ENCODE results near the gene IFI35. TPM values are rescaled to one million over a fixed set of nuclear protein-coding genes. Genes with fewer than 3 reads are reported as not detected.

Gene IFI35
- total and polyA plus RNA-seq, 9 of the 15 experiments (the other 6 are each of a cell fraction or from before 2014, with no cell fraction given): 4.4 to 13.1 (median 10.2) TPM

DNA sequence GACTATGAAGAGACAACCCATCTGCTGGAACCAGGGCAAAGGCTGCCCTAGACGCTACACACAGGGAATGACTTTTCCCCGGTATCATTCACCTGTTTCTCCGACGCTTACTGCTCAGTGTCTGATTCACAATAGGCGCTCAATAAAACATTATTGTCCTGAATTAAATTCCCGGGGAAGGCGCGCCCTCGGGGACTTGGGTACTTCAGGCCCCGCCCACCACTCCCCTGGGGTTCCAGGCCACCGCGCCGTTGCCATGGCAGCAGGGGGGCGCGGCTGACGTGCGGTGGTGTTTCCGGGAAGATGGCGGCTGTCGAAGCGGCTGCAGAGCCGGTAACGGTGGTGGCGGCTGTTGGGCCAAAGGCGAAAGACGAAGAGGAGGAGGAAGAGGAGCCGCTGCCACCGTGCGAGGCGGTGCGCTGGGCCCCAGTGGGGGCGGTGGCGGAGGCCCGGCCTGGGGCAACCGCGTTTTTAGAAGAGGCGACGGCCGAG lies 26.3 kb upstream of the IFI35 start, which contains the start of gene RUNDC1 (continued):
- TF ChIP-seq, protein P1, sequence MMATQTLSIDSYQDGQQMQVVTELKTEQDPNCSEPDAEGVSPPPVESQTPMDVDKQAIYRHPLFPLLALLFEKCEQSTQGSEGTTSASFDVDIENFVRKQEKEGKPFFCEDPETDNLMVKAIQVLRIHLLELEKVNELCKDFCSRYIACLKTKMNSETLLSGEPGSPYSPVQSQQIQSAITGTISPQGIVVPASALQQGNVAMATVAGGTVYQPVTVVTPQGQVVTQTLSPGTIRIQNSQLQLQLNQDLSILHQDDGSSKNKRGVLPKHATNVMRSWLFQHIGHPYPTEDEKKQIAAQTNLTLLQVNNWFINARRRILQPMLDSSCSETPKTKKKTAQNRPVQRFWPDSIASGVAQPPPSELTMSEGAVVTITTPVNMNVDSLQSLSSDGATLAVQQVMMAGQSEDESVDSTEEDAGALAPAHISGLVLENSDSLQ (IDR thresholded peaks at IDR 0.05): peak; percentile 51
- TF ChIP-seq, protein P2, sequence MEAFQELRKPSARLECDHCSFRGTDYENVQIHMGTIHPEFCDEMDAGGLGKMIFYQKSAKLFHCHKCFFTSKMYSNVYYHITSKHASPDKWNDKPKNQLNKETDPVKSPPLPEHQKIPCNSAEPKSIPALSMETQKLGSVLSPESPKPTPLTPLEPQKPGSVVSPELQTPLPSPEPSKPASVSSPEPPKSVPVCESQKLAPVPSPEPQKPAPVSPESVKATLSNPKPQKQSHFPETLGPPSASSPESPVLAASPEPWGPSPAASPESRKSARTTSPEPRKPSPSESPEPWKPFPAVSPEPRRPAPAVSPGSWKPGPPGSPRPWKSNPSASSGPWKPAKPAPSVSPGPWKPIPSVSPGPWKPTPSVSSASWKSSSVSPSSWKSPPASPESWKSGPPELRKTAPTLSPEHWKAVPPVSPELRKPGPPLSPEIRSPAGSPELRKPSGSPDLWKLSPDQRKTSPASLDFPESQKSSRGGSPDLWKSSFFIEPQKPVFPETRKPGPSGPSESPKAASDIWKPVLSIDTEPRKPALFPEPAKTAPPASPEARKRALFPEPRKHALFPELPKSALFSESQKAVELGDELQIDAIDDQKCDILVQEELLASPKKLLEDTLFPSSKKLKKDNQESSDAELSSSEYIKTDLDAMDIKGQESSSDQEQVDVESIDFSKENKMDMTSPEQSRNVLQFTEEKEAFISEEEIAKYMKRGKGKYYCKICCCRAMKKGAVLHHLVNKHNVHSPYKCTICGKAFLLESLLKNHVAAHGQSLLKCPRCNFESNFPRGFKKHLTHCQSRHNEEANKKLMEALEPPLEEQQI (IDR thresholded peaks at IDR 0.05): no peak
- TF ChIP-seq KLF13 (tag; IDR thresholded peaks at IDR 0.05; ENCODE audit: borderline replicate concordance, low read depth) (peak; percentile 77), HNRNPLL (IDR thresholded peaks at IDR 0.05; ENCODE audit: low read depth, low read length, poor library complexity, severe bottlenecking) (no peak), NR3C1 (CRISPR knock-in tag; IDR thresholded peaks at IDR 0.05) (no peak), ZNF668 (CRISPR knock-in tag; IDR thresholded peaks at IDR 0.05) (no peak), TRIM24 (IDR thresholded peaks at IDR 0.05) (no peak), TBP (optimal IDR thresholded peaks at IDR 0.05; ENCODE audit: low read depth, low read length) (no peak), NFATC3 (IDR thresholded peaks at IDR 0.05) (no peak), GABPB2 (CRISPR knock-in tag; conservative IDR thresholded peaks at IDR 0.05) (no peak), NCOR1 (IDR thresholded peaks at IDR 0.05) (no peak), HDAC3 (IDR thresholded peaks at IDR 0.05; ENCODE audit: borderline replicate concordance, partially characterized antibody) (no peak)
- TF ChIP-seq, protein P3, sequence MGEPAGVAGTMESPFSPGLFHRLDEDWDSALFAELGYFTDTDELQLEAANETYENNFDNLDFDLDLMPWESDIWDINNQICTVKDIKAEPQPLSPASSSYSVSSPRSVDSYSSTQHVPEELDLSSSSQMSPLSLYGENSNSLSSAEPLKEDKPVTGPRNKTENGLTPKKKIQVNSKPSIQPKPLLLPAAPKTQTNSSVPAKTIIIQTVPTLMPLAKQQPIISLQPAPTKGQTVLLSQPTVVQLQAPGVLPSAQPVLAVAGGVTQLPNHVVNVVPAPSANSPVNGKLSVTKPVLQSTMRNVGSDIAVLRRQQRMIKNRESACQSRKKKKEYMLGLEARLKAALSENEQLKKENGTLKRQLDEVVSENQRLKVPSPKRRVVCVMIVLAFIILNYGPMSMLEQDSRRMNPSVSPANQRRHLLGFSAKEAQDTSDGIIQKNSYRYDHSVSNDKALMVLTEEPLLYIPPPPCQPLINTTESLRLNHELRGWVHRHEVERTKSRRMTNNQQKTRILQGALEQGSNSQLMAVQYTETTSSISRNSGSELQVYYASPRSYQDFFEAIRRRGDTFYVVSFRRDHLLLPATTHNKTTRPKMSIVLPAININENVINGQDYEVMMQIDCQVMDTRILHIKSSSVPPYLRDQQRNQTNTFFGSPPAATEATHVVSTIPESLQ (CRISPR knock-in tag; IDR thresholded peaks at IDR 0.05): no peak
- TF ChIP-seq, protein P4, sequence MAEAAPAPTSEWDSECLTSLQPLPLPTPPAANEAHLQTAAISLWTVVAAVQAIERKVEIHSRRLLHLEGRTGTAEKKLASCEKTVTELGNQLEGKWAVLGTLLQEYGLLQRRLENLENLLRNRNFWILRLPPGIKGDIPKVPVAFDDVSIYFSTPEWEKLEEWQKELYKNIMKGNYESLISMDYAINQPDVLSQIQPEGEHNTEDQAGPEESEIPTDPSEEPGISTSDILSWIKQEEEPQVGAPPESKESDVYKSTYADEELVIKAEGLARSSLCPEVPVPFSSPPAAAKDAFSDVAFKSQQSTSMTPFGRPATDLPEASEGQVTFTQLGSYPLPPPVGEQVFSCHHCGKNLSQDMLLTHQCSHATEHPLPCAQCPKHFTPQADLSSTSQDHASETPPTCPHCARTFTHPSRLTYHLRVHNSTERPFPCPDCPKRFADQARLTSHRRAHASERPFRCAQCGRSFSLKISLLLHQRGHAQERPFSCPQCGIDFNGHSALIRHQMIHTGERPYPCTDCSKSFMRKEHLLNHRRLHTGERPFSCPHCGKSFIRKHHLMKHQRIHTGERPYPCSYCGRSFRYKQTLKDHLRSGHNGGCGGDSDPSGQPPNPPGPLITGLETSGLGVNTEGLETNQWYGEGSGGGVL (CRISPR knock-in tag; IDR thresholded peaks at IDR 0.05): no peak
- TF ChIP-seq, protein P5, sequence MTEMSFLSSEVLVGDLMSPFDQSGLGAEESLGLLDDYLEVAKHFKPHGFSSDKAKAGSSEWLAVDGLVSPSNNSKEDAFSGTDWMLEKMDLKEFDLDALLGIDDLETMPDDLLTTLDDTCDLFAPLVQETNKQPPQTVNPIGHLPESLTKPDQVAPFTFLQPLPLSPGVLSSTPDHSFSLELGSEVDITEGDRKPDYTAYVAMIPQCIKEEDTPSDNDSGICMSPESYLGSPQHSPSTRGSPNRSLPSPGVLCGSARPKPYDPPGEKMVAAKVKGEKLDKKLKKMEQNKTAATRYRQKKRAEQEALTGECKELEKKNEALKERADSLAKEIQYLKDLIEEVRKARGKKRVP (CRISPR knock-in tag; IDR thresholded peaks at IDR 0.05): no peak
- TF ChIP-seq, protein P6, sequence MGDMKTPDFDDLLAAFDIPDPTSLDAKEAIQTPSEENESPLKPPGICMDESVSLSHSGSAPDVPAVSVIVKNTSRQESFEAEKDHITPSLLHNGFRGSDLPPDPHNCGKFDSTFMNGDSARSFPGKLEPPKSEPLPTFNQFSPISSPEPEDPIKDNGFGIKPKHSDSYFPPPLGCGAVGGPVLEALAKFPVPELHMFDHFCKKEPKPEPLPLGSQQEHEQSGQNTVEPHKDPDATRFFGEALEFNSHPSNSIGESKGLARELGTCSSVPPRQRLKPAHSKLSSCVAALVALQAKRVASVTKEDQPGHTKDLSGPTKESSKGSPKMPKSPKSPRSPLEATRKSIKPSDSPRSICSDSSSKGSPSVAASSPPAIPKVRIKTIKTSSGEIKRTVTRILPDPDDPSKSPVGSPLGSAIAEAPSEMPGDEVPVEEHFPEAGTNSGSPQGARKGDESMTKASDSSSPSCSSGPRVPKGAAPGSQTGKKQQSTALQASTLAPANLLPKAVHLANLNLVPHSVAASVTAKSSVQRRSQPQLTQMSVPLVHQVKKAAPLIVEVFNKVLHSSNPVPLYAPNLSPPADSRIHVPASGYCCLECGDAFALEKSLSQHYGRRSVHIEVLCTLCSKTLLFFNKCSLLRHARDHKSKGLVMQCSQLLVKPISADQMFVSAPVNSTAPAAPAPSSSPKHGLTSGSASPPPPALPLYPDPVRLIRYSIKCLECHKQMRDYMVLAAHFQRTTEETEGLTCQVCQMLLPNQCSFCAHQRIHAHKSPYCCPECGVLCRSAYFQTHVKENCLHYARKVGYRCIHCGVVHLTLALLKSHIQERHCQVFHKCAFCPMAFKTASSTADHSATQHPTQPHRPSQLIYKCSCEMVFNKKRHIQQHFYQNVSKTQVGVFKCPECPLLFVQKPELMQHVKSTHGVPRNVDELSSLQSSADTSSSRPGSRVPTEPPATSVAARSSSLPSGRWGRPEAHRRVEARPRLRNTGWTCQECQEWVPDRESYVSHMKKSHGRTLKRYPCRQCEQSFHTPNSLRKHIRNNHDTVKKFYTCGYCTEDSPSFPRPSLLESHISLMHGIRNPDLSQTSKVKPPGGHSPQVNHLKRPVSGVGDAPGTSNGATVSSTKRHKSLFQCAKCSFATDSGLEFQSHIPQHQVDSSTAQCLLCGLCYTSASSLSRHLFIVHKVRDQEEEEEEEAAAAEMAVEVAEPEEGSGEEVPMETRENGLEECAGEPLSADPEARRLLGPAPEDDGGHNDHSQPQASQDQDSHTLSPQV (IDR thresholded peaks at IDR 0.05): no peak
